Choroid plexus epithelial cell (primary cell): Measurements from ENCODE around the gene SYNGR1.

Source experiments
- DNase-seq: peaks from one replicate; pipeline ENCODE4 v3.0.0-alpha.2; 2010; ENCODE audit warnings: low read depth
- H3K4me3 ChIP-seq: 2 replicates; pipeline ENCODE4 v1.5.1; 2011; ENCODE audit warnings: low read depth, mild to moderate bottlenecking, control low read depth, low read length, moderate library complexity
- TF ChIP-seq, protein P1 (sequence below): conservative IDR thresholded peaks from 2 replicates; pipeline ENCODE4 v1.5.1; 2011; ENCODE audit warnings: low read depth, mild to moderate bottlenecking, control low read depth, inconsistent platforms, low read length, moderate library complexity

Gene SYNGR1

DNA sequence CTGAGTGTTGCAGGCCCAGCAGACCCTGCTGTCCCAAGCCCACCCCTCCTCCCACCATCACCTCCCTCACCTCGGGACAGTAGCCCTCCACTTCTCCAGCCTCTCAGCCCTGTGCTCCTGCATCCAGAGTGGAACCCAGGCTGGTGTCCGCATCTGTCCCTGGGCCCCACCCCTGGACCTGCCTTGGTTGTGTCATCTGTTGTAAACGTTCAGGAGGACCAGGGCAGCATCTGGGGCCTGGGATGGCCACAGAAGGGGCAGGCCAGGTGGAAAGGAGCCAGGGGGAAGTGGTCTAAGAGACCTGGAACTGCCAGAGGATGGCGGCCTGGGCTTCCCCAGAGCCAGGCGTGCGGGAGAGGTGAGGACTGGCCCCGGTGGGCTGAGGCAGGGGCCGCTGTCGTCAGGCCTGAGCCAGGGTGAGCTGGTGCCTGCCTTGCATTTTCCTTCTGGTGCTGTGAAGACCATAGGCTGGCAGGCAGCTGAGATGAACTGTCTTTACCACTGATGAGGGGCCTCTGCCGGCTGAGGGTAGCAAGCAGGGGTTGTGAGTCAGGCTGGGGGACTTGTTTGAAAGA, 80.9 kb downstream of the SYNGR1 start:
- DNase-seq = no peak
- TF ChIP-seq, protein P1, sequence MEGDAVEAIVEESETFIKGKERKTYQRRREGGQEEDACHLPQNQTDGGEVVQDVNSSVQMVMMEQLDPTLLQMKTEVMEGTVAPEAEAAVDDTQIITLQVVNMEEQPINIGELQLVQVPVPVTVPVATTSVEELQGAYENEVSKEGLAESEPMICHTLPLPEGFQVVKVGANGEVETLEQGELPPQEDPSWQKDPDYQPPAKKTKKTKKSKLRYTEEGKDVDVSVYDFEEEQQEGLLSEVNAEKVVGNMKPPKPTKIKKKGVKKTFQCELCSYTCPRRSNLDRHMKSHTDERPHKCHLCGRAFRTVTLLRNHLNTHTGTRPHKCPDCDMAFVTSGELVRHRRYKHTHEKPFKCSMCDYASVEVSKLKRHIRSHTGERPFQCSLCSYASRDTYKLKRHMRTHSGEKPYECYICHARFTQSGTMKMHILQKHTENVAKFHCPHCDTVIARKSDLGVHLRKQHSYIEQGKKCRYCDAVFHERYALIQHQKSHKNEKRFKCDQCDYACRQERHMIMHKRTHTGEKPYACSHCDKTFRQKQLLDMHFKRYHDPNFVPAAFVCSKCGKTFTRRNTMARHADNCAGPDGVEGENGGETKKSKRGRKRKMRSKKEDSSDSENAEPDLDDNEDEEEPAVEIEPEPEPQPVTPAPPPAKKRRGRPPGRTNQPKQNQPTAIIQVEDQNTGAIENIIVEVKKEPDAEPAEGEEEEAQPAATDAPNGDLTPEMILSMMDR = no peak
- no peak overlapping the region for H3K4me3 ChIP-seq

DNA sequence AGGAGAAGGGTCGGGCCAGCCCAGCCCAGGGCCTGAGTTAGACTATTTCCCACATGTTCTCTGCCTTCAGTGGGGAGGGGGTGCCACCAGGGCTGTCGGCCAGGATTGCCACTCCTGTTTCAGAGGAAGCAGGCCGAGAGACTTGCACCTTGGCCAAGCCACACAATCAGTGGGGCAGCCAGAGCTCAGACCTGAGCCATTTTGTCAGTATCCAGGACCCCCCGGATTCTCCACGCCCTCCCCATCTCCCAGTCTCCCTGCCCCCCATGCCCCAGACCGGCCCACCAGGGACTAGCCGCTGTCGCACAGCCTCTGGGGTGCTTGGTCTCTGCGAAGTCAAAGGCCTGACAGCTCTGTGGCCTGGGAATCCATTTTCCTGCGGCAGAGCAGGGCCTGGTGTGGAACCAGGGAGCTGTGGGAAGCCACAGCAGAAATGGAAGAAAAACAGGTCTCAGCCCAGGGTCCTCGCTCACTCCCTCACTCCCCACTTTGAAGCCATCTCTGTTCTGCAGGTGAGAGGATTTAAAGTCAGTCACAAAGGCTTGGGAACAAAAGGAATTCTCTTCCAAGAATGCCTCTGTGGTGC, 81.5 kb downstream of the SYNGR1 start:
- DNase-seq = no peak
- TF ChIP-seq, protein P1 = no peak
- H3K4me3 ChIP-seq = no peak overlapping the region

DNA sequence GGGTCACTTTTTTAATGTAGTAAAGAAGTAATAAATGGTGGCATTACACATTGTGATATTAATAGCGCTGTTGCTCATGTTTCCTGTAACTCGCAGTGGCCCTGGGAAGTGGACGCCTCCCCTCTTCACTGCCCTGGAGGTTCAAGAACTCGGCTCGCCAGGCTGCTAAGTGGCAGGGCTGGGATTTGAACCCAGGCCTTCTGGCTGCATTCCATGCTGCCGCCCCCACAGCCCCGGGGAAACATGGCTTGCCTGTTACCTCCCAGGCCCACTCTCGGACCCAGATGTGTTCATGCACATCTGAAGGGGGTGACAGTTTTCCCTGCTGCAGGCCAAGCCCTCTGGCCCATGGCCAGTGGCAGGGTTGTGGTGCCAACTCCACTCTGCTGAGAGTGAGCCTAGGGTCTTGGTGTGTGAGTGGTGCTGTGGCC, 82.0 kb downstream of the SYNGR1 start:
- H3K4me3 ChIP-seq = no peak overlapping the region
- peak; percentile 44 for DNase-seq
- TF ChIP-seq, protein P1 = no peak

GRCh38 chr22:39432361-39432811, 82.6 kb downstream of the SYNGR1 start:
- no peak overlapping the region for H3K4me3 ChIP-seq
- TF ChIP-seq, protein P1 = no peak
- DNase-seq = no peak

- no peak overlapping the region for H3K4me3 ChIP-seq
- no peak for DNase-seq
- TF ChIP-seq, protein P1 = no peak
Measured at GRCh38 chr22:39433476-39434242, 83.9 kb downstream of the SYNGR1 start.

- TF ChIP-seq, protein P1 = no peak
- DNase-seq = no peak
- no peak overlapping the region for H3K4me3 ChIP-seq
Measured at GRCh38 chr22:39434243-39434653, 84.5 kb downstream of the SYNGR1 start.
